ENCODE data around the gene RCSD1. TPM values are rescaled to one million over a fixed set of nuclear protein-coding genes. Genes with fewer than 3 reads are reported as not detected.

Gene RCSD1
- total RNA-seq, 2 donors from 2014 or later = 2.8 to 13.8 TPM

DNA sequence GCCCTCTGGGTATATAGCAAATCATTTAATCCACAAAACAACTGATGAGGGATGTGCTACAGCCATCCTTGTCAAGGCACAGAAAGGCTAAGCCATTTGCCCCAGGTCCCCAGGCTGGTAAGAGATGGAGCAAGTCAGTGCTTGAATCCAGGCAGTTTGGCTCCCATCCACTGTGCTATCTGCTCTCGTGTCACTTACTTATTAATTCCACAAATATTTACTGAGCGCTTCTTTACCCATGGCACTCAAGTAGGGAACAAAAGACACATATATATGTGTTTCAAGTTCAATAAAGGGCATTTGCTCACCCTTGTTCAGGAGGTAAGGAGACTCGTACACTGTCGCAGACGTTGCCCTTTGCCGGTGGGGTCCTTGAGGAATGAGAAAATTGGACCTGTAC lies 53.2 kb downstream of the RCSD1 start:
- intact Hi-C loops (cut with DNase I) = loop anchor here (10.0 kb wide), 1 partner anchor 48 kb away; the partner anchor contains the start of gene RCSD1
- no peak overlapping the region for H3K4me3 ChIP-seq
- no peaks in the 10 kb centered on the region for H3K9me3 ChIP-seq
- H3K27me3 ChIP-seq (replicated peaks; ENCODE audit: insufficient read depth) = no peaks in the 10 kb centered on the region
- H3K4me1 ChIP-seq (replicated peaks) = peaks cover 7% of the 10 kb centered on the region
- H3K27ac ChIP-seq = no peak overlapping the region
- no peaks in the 10 kb centered on the region for H3K36me3 ChIP-seq
- no peak for DNase-seq (ENCODE audit: low spot score)
- WGBS = 37% methylated on average over 6 of the region's 6 CpGs
- no peak for TF ChIP-seq POLR2A (IDR thresholded peaks at IDR 0.05)
- no peak for TF ChIP-seq POLR2AphosphoS5 (IDR thresholded peaks at IDR 0.05)
- TF ChIP-seq, protein P1, sequence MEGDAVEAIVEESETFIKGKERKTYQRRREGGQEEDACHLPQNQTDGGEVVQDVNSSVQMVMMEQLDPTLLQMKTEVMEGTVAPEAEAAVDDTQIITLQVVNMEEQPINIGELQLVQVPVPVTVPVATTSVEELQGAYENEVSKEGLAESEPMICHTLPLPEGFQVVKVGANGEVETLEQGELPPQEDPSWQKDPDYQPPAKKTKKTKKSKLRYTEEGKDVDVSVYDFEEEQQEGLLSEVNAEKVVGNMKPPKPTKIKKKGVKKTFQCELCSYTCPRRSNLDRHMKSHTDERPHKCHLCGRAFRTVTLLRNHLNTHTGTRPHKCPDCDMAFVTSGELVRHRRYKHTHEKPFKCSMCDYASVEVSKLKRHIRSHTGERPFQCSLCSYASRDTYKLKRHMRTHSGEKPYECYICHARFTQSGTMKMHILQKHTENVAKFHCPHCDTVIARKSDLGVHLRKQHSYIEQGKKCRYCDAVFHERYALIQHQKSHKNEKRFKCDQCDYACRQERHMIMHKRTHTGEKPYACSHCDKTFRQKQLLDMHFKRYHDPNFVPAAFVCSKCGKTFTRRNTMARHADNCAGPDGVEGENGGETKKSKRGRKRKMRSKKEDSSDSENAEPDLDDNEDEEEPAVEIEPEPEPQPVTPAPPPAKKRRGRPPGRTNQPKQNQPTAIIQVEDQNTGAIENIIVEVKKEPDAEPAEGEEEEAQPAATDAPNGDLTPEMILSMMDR (IDR thresholded peaks at IDR 0.05) = no peak

DNA sequence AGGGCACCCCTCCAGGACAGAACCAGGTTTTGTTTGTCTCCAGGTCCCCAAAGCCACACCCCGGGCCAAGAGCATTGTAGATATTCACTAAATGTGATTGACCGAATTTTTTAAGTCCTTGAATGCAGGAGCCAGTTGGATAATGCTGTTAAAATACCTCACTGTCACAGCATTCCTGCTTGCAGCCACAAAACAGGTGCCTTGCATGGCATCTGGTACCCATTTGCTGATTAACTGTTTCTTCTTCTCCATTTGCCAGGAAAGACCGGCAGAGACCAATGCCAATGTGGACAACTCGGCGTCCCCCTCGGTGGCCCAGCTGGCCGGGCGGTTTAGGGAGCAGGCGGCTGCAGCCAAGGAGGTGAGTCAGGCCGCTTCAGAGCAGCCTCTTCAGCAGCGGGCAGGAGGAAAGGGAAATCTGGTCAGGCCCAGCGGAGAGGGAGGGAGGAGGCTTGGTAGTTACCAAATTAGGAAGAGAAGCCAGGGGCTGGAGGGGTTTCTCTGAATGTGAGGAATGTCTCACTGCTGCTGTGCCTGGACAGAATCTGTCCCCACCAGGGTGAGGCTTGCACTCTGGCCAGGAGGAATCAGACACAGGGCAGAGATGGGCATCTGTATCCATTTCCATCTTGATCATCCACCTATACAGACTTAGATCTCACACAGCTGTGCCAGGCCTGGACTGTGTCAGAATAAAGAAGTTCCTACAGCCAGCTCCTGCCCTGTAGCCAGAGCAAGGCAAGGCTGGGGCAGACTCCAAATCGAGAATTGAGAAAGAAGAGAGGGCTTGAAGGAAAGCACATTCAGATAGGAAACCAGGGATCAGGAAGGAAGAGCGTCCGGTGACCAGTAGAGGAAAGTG lies 53.8 kb downstream of the RCSD1 start:
- H3K27ac ChIP-seq = no peak overlapping the region

DNA sequence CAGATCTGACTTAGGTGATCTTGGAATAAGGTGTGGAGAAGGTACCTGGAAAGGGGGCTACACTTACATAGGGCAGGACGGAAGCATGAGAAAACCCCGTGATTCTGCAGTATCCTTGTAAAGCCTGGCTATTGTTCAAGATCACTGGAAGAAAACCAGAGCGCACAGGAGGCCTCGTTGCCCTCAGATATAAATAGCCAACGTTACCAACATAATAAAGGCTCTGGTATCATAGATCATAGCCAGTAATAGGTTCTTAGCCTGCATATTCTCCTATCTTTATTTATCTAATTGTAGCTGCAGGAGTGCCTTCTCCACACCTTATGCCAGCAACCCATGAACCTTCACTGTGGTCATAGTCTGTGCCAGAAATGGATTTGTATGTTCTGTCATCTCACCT lies 55.8 kb downstream of the RCSD1 start:
- 60% methylated on average over 5 of the region's 5 CpGs for WGBS
- H3K36me3 ChIP-seq = no peaks in the 10 kb centered on the region
- no peaks in the 10 kb centered on the region for H3K27me3 ChIP-seq (replicated peaks; ENCODE audit: insufficient read depth)
- no peak overlapping the region for H3K27ac ChIP-seq
- DNase-seq (ENCODE audit: low spot score) = no peak
- intact Hi-C loops (cut with DNase I) = loop anchor here (10.0 kb wide), 1 partner anchor 51 kb away; the partner anchor contains the start of gene RCSD1
- H3K4me3 ChIP-seq = no peak overlapping the region
- H3K4me1 ChIP-seq (replicated peaks) = peaks cover 7% of the 10 kb centered on the region
- TF ChIP-seq POLR2AphosphoS5 (IDR thresholded peaks at IDR 0.05) (no peak), POLR2A (IDR thresholded peaks at IDR 0.05) (no peak)
- TF ChIP-seq, protein P1 (IDR thresholded peaks at IDR 0.05) = no peak
- no peaks in the 10 kb centered on the region for H3K9me3 ChIP-seq

More for the DNA sequence above, 53.8 kb downstream of the RCSD1 start:
- Histone ChIP-seq H3K27me3 (replicated peaks; ENCODE audit: insufficient read depth) (no peaks in the 10 kb centered on the region), H3K36me3 (no peaks in the 10 kb centered on the region), H3K4me3 (no peak overlapping the region), H3K9me3 (no peaks in the 10 kb centered on the region), H3K4me1 (replicated peaks) (peaks cover 7% of the 10 kb centered on the region)
- intact Hi-C loops (cut with DNase I) = loop anchor here (10.0 kb wide), 1 partner anchor 49 kb away; the partner anchor contains the start of gene RCSD1
- 53% methylated on average over 15 of the region's 15 CpGs for WGBS
- TF ChIP-seq, protein P1 (IDR thresholded peaks at IDR 0.05) = no peak
- TF ChIP-seq POLR2AphosphoS5 (IDR thresholded peaks at IDR 0.05) (no peak), POLR2A (IDR thresholded peaks at IDR 0.05) (no peak)
- DNase-seq (ENCODE audit: low spot score) = no peak

DNA sequence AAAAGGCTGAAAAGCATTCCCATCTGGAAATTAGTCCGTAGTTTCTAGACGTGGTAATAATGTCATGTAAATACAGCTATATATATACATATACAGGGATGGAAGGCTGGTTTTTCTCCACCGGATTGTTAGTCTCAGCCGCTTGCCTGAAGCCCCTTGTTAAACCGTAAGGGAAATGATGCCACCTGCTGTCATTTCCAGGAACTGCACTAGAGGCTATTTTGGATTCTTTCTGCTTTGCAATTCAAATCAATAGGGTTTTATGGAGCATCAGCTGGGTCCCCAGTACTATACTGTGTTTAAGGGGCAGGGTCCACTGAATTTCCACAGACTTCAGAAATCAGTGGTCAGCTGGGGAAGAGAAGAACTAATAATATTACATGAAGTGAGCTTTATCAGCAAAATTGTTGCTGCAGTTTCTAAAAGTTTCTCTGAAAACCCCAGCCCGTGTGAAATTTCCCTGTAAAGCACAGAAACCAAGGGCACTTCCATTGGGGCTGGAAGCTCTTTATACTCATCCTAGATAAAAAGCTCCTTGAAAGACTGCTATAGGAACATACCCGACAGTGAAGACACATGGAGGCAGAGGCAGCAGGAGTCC lies 58.0 kb downstream of the RCSD1 start:
- peaks cover 5% of the 10 kb centered on the region for H3K4me1 ChIP-seq (replicated peaks)
- no peaks in the 10 kb centered on the region for H3K27me3 ChIP-seq (replicated peaks; ENCODE audit: insufficient read depth)
- WGBS = 23% methylated on average over 7 of the region's 7 CpGs
- no peak for TF ChIP-seq POLR2A (IDR thresholded peaks at IDR 0.05)
- TF ChIP-seq POLR2AphosphoS5 (IDR thresholded peaks at IDR 0.05) = peak; percentile 25
- TF ChIP-seq, protein P1 (IDR thresholded peaks at IDR 0.05) = peak; percentile 73 to 88 (median 86)
- no peak overlapping the region for H3K4me3 ChIP-seq
- H3K27ac ChIP-seq = no peak overlapping the region
- peak; percentile 81 for DNase-seq (ENCODE audit: low spot score)
- no peaks in the 10 kb centered on the region for H3K9me3 ChIP-seq
- H3K36me3 ChIP-seq = no peaks in the 10 kb centered on the region
- intact Hi-C loops (cut with DNase I) = loop anchor here (2.0 to 10.0 kb wide), 2 partner anchors 53 to 85 kb away; partner anchors contain the start of gene RCSD1

Measured in prostate gland (tissue), 2 donors.